Omental fat pad (tissue), 4 donors: Measurements from ENCODE around the gene PITPNM3. TPM values are rescaled to one million over a fixed set of nuclear protein-coding genes. Genes with fewer than 3 reads are reported as not detected.

Experiments used
- ATAC-seq: fragments of 150-250 bp; one replicate; pipeline ENCODE4 v1.9.1; 2016; ENCODE audit warnings: mild to moderate bottlenecking, moderate library complexity; ENCODE audit not compliant: low FRiP score
- DNase-seq: peaks from one replicate; pipeline ENCODE4 v3.0.0-alpha.2; 2019; ENCODE audit warnings: low spot score
- CTCF ChIP-seq, 3 donors: fragments of 450-650 bp; IDR thresholded peaks; one replicate each; pipeline ENCODE4 v1.5.1; 2016 to 2017; ENCODE audit warnings: antibody characterized with exemption in 3 of 3, mild to moderate bottlenecking in 3 of 3, moderate library complexity in 2 of 3
- total RNA-seq, 4 donors: library from RNA; depleted of rRNA; stranded (reverse); fragments of >200 nt; gene quantifications; one replicate each; pipeline ENCODE4 v1.1.0, GENCODE V29; 2016

Gene PITPNM3
- total RNA-seq, 4 donors from 2014 or later = 0.82 to 3.5 (median 2.5) TPM

GRCh38 chr17:6546069-6546718 lies 10.2 kb downstream of the PITPNM3 start:
- no peak for TF ChIP-seq CTCF (IDR thresholded peaks at IDR 0.05)
- no peak for ATAC-seq
- DNase-seq = no peak

- TF ChIP-seq CTCF (IDR thresholded peaks at IDR 0.05) = no peak
- DNase-seq = no peak
- ATAC-seq = no peak
These were observed 11.1 kb downstream of the PITPNM3 start for GRCh38 chr17:6545291-6545690.

DNA sequence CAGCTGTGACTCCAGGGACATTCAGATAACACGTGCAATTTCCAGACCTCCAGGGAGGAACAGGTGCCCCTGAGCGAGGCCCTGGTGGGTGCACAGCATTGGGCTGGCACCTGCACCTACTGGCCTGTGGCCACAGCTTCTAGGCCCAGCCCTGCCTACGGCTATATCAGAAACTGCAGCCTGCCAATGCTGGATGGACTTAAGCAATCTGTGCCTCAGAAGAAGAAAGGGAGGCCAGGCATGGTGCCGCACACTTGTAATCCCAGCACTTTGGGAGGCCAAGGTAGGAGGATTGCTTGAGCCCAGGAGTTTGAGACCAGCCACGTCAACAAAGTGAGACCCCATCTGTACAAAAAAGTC lies 12.4 kb downstream of the PITPNM3 start:
- TF ChIP-seq CTCF (IDR thresholded peaks at IDR 0.05) = no peak
- ATAC-seq (no peak), DNase-seq (no peak)

- DNase-seq (no peak), ATAC-seq (no peak)
- TF ChIP-seq CTCF (IDR thresholded peaks at IDR 0.05) = no peak
These were observed 13.0 kb downstream of the PITPNM3 start for GRCh38 chr17:6543079-6544010.

GRCh38 chr17:6542577-6542976 lies 13.8 kb downstream of the PITPNM3 start:
- TF ChIP-seq CTCF (IDR thresholded peaks at IDR 0.05) = no peak
- no peak for ATAC-seq
- no peak for DNase-seq

GRCh38 chr17:6541886-6542285 lies 14.5 kb downstream of the PITPNM3 start:
- TF ChIP-seq CTCF (IDR thresholded peaks at IDR 0.05) = no peak
- DNase-seq = no peak
- ATAC-seq = no peak
